Measurements from ENCODE around the gene SYTL3.

DNA sequence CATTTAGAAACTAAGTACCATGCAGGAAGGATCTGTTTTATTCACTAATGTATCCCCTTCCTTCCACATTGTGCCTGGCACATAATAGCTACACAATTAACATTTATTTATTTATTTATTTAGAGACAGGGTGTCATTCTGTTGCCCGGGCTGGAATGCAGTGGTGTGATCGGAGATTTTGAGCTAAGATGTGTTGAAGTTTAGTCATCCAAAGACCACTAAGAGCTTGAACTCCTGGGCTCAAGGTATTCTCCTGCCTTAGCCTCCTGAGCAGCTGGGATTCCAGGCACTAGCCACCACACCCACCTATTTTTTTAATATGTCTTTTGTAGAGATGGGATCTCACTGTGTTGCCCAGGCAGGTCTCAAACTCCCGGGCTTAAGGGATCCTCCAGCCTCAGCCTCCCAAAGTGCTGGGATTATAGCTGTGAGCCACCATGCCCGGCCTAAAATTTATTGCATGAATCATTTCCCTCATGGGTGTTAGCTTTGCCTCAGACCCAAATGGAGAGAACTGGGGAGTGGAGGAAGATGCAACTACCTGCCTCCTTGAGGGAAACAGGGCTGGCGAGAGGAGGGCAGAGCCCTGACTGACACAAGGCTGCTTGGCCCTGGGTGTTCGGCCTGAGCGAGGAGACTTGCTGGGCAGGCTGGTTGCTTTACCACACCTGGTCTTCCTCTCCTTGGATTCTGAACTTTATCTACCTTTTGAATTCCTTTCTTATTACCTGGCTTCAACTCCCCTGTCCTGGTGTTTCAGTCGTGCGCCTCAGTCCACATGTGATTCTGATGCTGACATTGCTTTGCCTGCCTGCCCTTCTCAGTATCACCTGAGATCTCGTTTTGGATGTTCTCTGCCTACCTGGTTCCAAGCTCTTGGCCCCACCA lies 3.6 kb upstream of the SYTL3 start:
- TF ChIP-seq POLR2A (IDR thresholded peaks at IDR 0.05; ENCODE audit: low read depth, low read length) (no peak), POLR2AphosphoS5 (IDR thresholded peaks at IDR 0.05; ENCODE audit: low read depth, low read length) (no peak), TAF1 (IDR thresholded peaks at IDR 0.05; ENCODE audit: borderline replicate concordance, low read depth, low read length) (no peak)

Measured in GM12892 (cell line).